SU-DHL-6 (cell line): ENCODE measurements around the gene ST3GAL3.

Experiments
- EZH2phosphoT487 ChIP-seq: fragments of 200-600 bp; sonication (generic), shearing (Covaris generic); conservative IDR thresholded peaks from 2 replicates; pipeline ENCODE4 v1.6.1; 2018; ENCODE audit warnings: mild to moderate bottlenecking, antibody characterized with exemption, low read length, moderate library complexity, mixed read lengths
- TF ChIP-seq, protein P1 (sequence below): fragments of 200-600 bp; sonication (generic); IDR thresholded peaks from one replicate; pipeline ENCODE4 v1.5.1; 2017; ENCODE audit warnings: antibody characterized with exemption, mild to moderate bottlenecking, low read length, moderate library complexity; ENCODE audit not compliant: insufficient read depth, poor library complexity, severe bottlenecking

DNA sequence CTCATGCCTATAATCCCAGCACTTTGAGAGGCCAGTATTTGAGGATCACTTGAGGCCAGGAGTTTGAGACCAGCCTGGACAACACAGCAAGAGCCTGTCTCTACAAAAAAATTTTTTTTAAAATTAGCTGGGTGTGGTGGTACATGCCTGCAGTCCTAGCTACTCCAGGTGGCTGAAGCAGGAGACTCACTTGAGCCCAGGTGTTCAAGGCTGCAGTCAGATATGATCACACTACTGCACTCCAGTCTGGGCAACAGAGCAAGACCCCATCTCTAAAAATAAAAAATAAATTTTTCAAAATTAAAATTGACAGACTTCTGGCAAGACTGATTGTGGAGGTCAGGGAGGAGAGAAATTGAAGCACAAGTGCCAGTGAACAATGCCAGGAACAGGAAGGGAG lies 60.8 kb downstream of the ST3GAL3 start:
- TF ChIP-seq, protein P1, sequence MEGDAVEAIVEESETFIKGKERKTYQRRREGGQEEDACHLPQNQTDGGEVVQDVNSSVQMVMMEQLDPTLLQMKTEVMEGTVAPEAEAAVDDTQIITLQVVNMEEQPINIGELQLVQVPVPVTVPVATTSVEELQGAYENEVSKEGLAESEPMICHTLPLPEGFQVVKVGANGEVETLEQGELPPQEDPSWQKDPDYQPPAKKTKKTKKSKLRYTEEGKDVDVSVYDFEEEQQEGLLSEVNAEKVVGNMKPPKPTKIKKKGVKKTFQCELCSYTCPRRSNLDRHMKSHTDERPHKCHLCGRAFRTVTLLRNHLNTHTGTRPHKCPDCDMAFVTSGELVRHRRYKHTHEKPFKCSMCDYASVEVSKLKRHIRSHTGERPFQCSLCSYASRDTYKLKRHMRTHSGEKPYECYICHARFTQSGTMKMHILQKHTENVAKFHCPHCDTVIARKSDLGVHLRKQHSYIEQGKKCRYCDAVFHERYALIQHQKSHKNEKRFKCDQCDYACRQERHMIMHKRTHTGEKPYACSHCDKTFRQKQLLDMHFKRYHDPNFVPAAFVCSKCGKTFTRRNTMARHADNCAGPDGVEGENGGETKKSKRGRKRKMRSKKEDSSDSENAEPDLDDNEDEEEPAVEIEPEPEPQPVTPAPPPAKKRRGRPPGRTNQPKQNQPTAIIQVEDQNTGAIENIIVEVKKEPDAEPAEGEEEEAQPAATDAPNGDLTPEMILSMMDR, result no peak
- TF ChIP-seq EZH2phosphoT487, result no peak
